ENCODE results near the gene ARL4D.
A peak's percentile ranks its signal among the peaks of the same experiment; 100 is the strongest.

The ARL4D gene

DNA sequence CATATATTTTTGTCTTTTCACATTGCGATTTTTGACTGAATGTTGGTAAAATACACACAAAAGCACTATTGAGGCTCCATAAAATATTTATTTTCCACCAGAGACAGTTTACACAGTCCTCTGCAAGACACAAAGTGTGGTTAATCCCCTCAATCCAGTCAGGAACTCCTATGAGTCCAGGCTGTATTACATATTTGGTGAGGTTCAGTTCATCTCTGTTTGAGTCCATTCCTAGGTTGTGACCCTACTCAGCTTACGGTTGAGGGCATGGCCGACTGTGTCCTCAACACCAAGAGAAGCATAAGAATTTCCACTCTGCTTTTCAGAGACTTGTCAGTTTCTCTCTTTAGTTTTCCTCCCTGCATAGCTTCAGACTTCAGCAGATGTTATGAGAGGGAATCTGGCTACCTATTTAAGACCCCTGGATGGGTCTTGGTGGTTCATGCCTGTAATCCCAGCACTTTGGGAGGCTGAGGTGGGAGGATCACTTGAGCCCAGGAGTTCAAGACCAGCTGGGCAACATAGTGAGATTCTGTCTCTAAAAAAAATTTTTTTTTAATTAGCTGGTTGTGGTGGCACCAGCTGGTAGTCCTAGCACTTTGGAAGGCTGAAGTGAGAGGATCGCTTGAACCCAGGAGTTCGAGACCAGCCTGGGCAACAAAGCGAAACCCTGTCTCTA lies 25.1 kb downstream of the ARL4D start:
- Histone ChIP-seq H3K27ac (ENCODE audit: low read depth, low read length) (no peak overlapping the region), H3K4me3 (ENCODE audit: low read depth, low read length) (no peak overlapping the region), H4K91ac (ENCODE audit: low read depth, low read length) (no peak overlapping the region), H3K9ac (ENCODE audit: low read length) (no peak overlapping the region), H2AFZ (ENCODE audit: insufficient read depth, low read length, poor library complexity) (no peak overlapping the region), H3K23ac (ENCODE audit: low read length) (no peak overlapping the region), H4K12ac (ENCODE audit: low read depth, low read length) (no peak overlapping the region), H3K9me3 (ENCODE audit: insufficient read depth, low read depth, low read length) (no peaks in the 10 kb centered on the region), H3K4me1 (ENCODE audit: control insufficient read depth in 1 of 2, insufficient read depth in 2 of 2, low read length in 2 of 2) (peaks cover 4 to 5% of the 10 kb centered on the region in 2 experiments), H2BK120ac (ENCODE audit: insufficient read depth, low read length, poor library complexity) (peak overlapping the region; percentile 37), H3K4me2 (ENCODE audit: low read length) (no peak overlapping the region), H3K79me1 (ENCODE audit: low read length) (peaks cover 3% of the 10 kb centered on the region), H3K18ac (ENCODE audit: low read length) (no peak overlapping the region), H3K79me2 (ENCODE audit: control insufficient read depth, insufficient read depth, low read length, poor library complexity) (no peaks in the 10 kb centered on the region), H4K8ac (ENCODE audit: low read depth, low read length) (no peak overlapping the region), H2BK5ac (ENCODE audit: low read depth, low read length, poor library complexity) (no peak overlapping the region), H2BK12ac (ENCODE audit: low read length) (peak overlapping the region; percentile 42), H3K36me3 (ENCODE audit: control insufficient read depth in 1 of 2, insufficient read depth in 2 of 2, low read length in 2 of 2) (no peaks in the 10 kb centered on the region), H3K14ac (ENCODE audit: low read length) (no peak overlapping the region), H3K27me3 (ENCODE audit: insufficient read depth, low read length) (no peaks in the 10 kb centered on the region), H3K4ac (ENCODE audit: low read depth, low read length) (no peak overlapping the region), H2AK5ac (ENCODE audit: low read length) (no peak overlapping the region)
- DNase-seq: no peak
- WGBS (ENCODE audit: extremely low coverage, insufficient coverage, insufficient read length): no CpG with 5 or more reads among the region's 6 CpGs

DNA sequence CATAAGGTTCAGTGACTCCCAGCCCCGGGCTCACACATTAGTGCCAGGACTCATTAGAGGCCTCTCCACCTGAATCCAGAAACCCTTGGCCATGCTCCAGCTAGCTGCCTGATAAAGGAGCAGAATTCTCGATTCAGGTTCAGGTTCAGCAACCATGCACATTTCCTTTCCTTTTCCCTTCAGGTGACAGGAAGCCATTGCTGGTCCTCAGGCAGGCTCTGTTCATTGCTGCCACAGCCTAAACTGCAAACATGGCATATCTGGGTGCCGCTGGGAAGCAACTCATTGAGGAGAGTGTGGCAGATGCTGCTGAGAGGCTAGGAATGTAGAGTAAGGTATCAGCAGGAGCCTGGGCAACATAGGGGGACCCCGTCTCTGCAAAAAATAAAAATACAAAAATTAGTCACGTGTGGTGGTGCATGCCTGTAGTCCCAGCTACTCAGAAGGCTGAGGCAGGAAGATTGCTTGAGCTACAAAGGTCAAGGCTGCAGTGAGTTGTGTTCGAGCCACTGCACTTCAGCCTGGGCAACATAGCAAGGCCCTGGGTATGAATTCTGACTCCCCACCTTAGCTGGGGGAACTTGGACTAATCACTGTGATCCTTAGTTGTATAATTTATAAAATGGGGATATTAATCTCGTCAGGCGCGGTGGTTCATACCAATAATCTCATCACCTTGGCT lies 28.7 kb downstream of the ARL4D start:
- Histone ChIP-seq H3K36me3 (ENCODE audit: control insufficient read depth in 1 of 2, insufficient read depth in 2 of 2, low read length in 2 of 2) (no peaks in the 10 kb centered on the region), H3K9ac (ENCODE audit: low read length) (no peak overlapping the region), H3K4ac (ENCODE audit: low read depth, low read length) (no peak overlapping the region), H2BK12ac (ENCODE audit: low read length) (no peak overlapping the region), H4K12ac (ENCODE audit: low read depth, low read length) (no peak overlapping the region), H3K18ac (ENCODE audit: low read length) (no peak overlapping the region), H2AFZ (ENCODE audit: insufficient read depth, low read length, poor library complexity) (no peak overlapping the region), H2AK5ac (ENCODE audit: low read length) (no peak overlapping the region), H3K14ac (ENCODE audit: low read length) (no peak overlapping the region), H3K4me3 (ENCODE audit: low read depth, low read length) (no peak overlapping the region), H4K91ac (ENCODE audit: low read depth, low read length) (no peak overlapping the region), H2BK120ac (ENCODE audit: insufficient read depth, low read length, poor library complexity) (no peak overlapping the region), H3K27ac (ENCODE audit: low read depth, low read length) (no peak overlapping the region), H3K9me3 (ENCODE audit: insufficient read depth, low read depth, low read length) (no peaks in the 10 kb centered on the region), H3K23ac (ENCODE audit: low read length) (no peak overlapping the region), H2BK5ac (ENCODE audit: low read depth, low read length, poor library complexity) (no peak overlapping the region), H3K27me3 (ENCODE audit: insufficient read depth, low read length) (no peaks in the 10 kb centered on the region), H3K4me2 (ENCODE audit: low read length) (no peak overlapping the region), H3K79me1 (ENCODE audit: low read length) (no peaks in the 10 kb centered on the region), H4K8ac (ENCODE audit: low read depth, low read length) (no peak overlapping the region), H3K79me2 (ENCODE audit: control insufficient read depth, insufficient read depth, low read length, poor library complexity) (no peaks in the 10 kb centered on the region), H3K4me1 (ENCODE audit: control insufficient read depth in 1 of 2, insufficient read depth in 2 of 2, low read length in 2 of 2) (no peaks in the 10 kb centered on the region)
- no CpG with 5 or more reads among the region's 9 CpGs for WGBS (ENCODE audit: extremely low coverage, insufficient coverage, insufficient read length)
- DNase-seq: no peak

DNA sequence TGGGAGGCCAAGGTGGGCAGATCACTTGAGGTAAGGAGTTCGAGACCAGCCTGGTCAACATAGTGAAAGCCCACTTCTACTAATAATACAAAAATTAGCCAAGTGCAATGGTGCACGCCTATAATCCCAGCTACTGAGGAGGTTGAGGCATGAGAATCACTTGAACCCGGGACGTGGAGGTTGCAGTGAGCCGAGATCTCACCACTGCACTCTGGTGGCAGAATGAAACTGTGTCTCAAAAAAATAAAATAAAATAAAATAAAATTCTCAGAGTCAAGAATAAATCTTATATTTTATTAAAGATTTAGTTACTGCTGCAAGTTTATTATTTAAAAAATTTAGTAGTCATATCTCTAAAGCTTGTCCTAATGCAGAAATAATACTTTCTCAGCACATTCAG lies 29.7 kb downstream of the ARL4D start:
- no peak overlapping the region for H3K27ac ChIP-seq (ENCODE audit: low read depth, low read length)
- no peak overlapping the region for H3K4ac ChIP-seq (ENCODE audit: low read depth, low read length)
- no peak overlapping the region for H3K18ac ChIP-seq (ENCODE audit: low read length)
- no peaks in the 10 kb centered on the region for H3K9me3 ChIP-seq (ENCODE audit: insufficient read depth, low read depth, low read length)
- H2BK12ac ChIP-seq (ENCODE audit: low read length): no peak overlapping the region
- no peaks in the 10 kb centered on the region for H3K79me1 ChIP-seq (ENCODE audit: low read length)
- H2BK120ac ChIP-seq (ENCODE audit: insufficient read depth, low read length, poor library complexity): no peak overlapping the region
- H3K23ac ChIP-seq (ENCODE audit: low read length): no peak overlapping the region
- no peak overlapping the region for H3K9ac ChIP-seq (ENCODE audit: low read length)
- H4K12ac ChIP-seq (ENCODE audit: low read depth, low read length): no peak overlapping the region
- no peaks in the 10 kb centered on the region for H3K27me3 ChIP-seq (ENCODE audit: insufficient read depth, low read length)
- no peak overlapping the region for H4K91ac ChIP-seq (ENCODE audit: low read depth, low read length)
- no peak overlapping the region for H3K4me2 ChIP-seq (ENCODE audit: low read length)
- no peak for DNase-seq
- H3K36me3 ChIP-seq (ENCODE audit: control insufficient read depth in 1 of 2, insufficient read depth in 2 of 2, low read length in 2 of 2): no peaks in the 10 kb centered on the region
- H3K4me3 ChIP-seq (ENCODE audit: low read depth, low read length): no peak overlapping the region
- H3K4me1 ChIP-seq (ENCODE audit: control insufficient read depth in 1 of 2, insufficient read depth in 2 of 2, low read length in 2 of 2): no peaks in the 10 kb centered on the region
- no peak overlapping the region for H2AFZ ChIP-seq (ENCODE audit: insufficient read depth, low read length, poor library complexity)
- no peak overlapping the region for H3K14ac ChIP-seq (ENCODE audit: low read length)
- H2BK5ac ChIP-seq (ENCODE audit: low read depth, low read length, poor library complexity): no peak overlapping the region
- WGBS (ENCODE audit: extremely low coverage, insufficient coverage, insufficient read length): no CpG with 5 or more reads among the region's 5 CpGs
- H4K8ac ChIP-seq (ENCODE audit: low read depth, low read length): no peak overlapping the region
- no peaks in the 10 kb centered on the region for H3K79me2 ChIP-seq (ENCODE audit: control insufficient read depth, insufficient read depth, low read length, poor library complexity)
- no peak overlapping the region for H2AK5ac ChIP-seq (ENCODE audit: low read length)

DNA sequence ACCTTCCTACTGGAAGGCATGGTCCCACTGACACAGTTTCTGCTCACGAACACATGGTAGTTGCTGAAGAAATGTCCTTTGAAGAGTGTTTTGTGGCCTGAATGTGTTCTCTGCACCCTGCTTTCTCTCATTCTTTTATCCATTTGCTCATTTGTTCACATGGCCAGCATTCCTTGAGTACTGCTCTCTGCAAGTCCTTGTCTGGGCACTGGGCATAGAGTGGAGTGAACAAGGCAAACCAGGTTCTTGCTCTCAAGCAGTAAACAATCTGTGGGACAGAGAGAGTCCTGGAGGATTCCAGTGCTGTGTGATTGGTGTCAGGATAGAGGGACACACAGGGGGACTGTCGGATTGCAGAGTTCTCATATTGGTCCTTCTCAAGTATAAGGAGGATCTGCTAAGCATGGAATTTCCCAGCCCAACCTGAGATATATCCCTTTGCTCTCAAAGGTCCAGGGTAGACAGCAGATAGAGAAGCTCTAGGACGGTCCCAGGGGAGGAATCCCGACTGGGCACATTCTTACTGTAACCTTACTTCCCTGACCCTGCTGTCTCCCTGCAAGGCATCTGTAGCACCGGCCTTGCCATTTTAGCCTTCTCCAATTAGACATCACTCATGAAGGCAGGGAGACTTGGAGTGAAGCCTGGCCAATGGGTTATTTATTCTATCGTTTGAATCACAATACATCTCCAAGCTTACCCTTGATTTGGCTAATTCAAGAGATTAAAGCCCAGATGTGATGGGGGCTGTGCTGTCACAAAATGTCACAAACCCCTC lies 32.3 kb downstream of the ARL4D start:
- Histone ChIP-seq H2AFZ (ENCODE audit: insufficient read depth, low read length, poor library complexity) (no peak overlapping the region), H2BK12ac (ENCODE audit: low read length) (no peak overlapping the region), H3K79me2 (ENCODE audit: control insufficient read depth, insufficient read depth, low read length, poor library complexity) (no peaks in the 10 kb centered on the region), H2AK5ac (ENCODE audit: low read length) (no peak overlapping the region), H3K4me2 (ENCODE audit: low read length) (no peak overlapping the region), H3K27me3 (ENCODE audit: insufficient read depth, low read length) (no peaks in the 10 kb centered on the region), H3K23ac (ENCODE audit: low read length) (no peak overlapping the region), H3K9me3 (ENCODE audit: insufficient read depth, low read depth, low read length) (no peaks in the 10 kb centered on the region), H2BK5ac (ENCODE audit: low read depth, low read length, poor library complexity) (no peak overlapping the region), H3K9ac (ENCODE audit: low read length) (no peak overlapping the region), H2BK120ac (ENCODE audit: insufficient read depth, low read length, poor library complexity) (no peak overlapping the region), H3K79me1 (ENCODE audit: low read length) (peaks cover 3% of the 10 kb centered on the region), H4K91ac (ENCODE audit: low read depth, low read length) (no peak overlapping the region), H3K27ac (ENCODE audit: low read depth, low read length) (no peak overlapping the region), H3K4me1 (ENCODE audit: control insufficient read depth in 1 of 2, insufficient read depth in 2 of 2, low read length in 2 of 2) (no peaks in the 10 kb centered on the region), H3K4ac (ENCODE audit: low read depth, low read length) (no peak overlapping the region), H4K12ac (ENCODE audit: low read depth, low read length) (no peak overlapping the region), H4K8ac (ENCODE audit: low read depth, low read length) (no peak overlapping the region), H3K14ac (ENCODE audit: low read length) (no peak overlapping the region), H3K18ac (ENCODE audit: low read length) (no peak overlapping the region), H3K36me3 (ENCODE audit: control insufficient read depth in 1 of 2, insufficient read depth in 2 of 2, low read length in 2 of 2) (no peaks in the 10 kb centered on the region), H3K4me3 (ENCODE audit: low read depth, low read length) (no peak overlapping the region)
- DNase-seq: peak; percentile 89 to 90
- WGBS (ENCODE audit: extremely low coverage, insufficient coverage, insufficient read length): no CpG with 5 or more reads among the region's 6 CpGs
